Daoy (cell line): ENCODE measurements around the gene COLEC12. TPM values are rescaled to one million over a fixed set of nuclear protein-coding genes. Genes with fewer than 3 reads are reported as not detected.

Experiments
- DNase-seq: peaks from one replicate; pipeline ENCODE4 v3.0.0-alpha.2; 2015; ENCODE audit warnings: low read depth
- total RNA-seq: library from RNA; depleted of rRNA; stranded (reverse); fragments of >200 nt; shearing (Covaris generic); gene quantifications from 2 replicates; pipeline ENCODE4 v1.2.3, GENCODE V29; 2014

Gene COLEC12
- total RNA-seq, 1 experiment from 2014 or later, result 1.7 TPM

DNA sequence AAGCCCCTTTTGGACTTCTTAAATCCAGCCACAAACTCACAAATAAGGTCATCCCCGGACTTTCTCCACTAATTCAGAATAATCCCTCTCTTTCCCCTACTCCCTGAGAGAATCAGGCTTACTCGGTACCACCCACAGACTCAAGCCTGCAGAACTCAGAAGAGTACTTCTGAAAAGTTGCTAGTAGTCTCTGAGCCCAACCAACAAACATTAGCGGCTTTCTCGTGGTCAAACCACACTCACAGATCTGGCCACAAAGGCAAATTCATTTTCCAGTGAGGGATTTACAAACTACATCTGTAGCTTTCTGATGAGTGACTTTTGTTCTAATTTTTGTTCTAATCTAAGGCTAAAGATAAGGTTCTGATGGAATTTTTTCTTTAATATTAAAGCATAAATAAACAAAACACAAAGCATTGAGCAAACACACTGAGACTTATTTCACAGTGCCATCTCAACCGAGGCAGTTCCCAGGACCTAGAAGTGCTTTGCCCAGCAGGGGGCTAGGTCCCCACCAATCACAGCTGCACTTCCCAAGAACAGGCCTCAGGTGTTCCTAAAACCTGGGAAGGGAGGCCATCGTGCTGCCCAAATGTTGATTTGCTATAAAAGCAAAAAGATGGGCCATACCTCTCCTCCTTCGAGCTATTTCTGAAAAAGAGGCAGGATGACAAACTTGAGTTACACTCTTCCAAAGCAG, 110.7 kb downstream of the COLEC12 start:
- DNase-seq, result no peak

GRCh38 chr18:388200-388599, 112.3 kb downstream of the COLEC12 start:
- no peak for DNase-seq

GRCh38 chr18:386994-387393, 113.5 kb downstream of the COLEC12 start:
- no peak for DNase-seq

GRCh38 chr18:384897-385296, 115.6 kb downstream of the COLEC12 start:
- DNase-seq, result no peak

GRCh38 chr18:383135-383534, 117.4 kb downstream of the COLEC12 start:
- DNase-seq, result no peak

GRCh38 chr18:382423-382984, 118.0 kb downstream of the COLEC12 start:
- no peak for DNase-seq

- no peak for DNase-seq
Observed at GRCh38 chr18:379681-380330, 120.7 kb downstream of the COLEC12 start.

DNA sequence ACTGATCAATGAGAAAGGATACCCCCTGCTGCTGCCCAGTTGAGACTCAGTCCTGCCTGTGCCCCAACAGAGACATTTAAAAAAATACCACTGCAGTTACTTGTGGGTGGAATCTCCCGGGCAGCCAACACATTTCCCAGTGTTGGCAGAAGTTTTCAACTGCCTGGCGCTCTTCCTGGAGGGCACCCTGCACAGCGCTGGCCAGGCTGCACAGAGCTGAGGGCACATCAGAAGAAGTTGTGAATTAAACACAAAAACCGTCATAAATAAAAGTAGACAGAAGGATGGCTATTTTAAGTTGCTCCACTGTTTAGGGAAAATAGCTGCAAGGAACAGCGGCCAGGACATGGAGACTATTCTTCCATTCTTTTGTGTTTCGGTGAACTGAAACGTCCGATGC, 122.4 kb downstream of the COLEC12 start:
- no peak for DNase-seq

GRCh38 chr18:377088-377487, 123.4 kb downstream of the COLEC12 start:
- DNase-seq, result no peak

- no peak for DNase-seq
Observed at GRCh38 chr18:376311-376710, 124.2 kb downstream of the COLEC12 start.

- DNase-seq, result no peak
Observed at GRCh38 chr18:374721-375168, 125.8 kb downstream of the COLEC12 start.

- no peak for DNase-seq
Observed at GRCh38 chr18:373780-374179, 126.7 kb downstream of the COLEC12 start.

GRCh38 chr18:371609-371982, 128.9 kb downstream of the COLEC12 start:
- no peak for DNase-seq

DNA sequence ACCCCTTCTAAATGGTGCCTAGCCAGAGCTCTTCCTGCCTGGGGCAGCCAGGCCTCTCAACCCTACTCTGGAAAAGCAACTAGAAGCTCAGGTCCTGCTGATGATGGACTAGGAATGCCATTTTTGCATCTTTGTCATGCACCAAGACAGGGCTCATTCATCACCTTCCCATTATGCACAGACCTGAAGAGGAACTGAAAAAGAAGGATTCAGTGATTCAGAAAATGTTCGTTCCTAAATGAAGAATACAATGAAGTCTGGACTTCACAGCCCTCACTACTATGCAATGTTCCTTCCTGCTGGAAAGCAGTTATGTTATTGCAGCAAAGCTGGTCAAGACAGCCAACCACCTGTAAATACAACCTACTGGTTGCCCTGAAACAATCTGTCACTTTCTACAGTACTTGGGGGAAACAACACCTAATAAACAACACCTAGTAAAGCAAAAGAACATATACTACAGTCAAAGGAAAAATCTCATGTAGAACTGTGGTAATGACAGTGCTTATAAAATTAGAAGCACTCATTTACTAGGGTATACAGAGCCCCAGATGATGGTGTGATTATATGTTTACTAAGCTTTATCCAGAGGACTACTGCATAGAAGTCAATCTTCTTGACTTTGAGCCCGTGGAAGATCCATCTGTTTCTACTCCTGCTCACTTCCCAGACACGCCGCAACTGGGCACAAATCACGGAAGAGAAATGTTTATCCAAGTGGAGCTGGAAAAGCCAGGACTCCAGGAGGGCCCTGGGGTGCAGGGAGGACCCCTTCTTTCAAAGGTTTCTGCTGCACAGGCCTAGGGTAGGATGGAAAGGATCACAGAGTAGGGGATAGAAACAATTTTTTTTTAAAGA, 129.5 kb downstream of the COLEC12 start:
- DNase-seq, result no peak

GRCh38 chr18:369224-370015, 131.1 kb downstream of the COLEC12 start:
- no peak for DNase-seq

DNA sequence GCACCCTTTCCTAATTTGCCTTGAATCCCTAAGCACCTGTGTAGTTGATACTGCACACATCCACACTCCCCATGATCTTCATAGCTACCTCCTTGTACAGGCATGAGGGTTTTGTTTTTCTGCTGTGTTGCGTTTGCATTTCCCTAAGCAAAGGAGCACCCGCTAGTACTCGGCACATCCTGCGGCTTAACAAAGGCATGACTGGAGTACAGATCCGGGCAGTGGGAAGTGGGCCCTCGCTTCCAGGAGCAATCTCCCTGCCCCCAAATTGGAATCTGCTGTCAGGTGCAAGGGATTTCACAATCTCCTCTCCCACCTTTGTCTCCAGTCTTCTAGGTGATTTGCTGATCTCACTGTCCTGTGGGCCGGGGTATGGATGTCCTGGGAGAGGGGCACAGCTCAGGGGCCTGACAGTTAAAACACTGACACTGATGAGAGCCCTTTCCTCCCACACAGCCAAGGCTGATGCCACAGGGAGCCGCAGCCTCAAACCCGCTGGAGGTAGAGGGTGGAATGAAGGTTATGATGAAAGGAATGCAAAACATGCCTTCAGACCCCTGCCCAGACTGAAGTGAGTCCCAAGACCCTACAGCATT, 133.9 kb downstream of the COLEC12 start:
- DNase-seq, result no peak

- DNase-seq, result no peak
Observed at GRCh38 chr18:365651-366050, 134.8 kb downstream of the COLEC12 start.

GRCh38 chr18:364256-364826, 136.2 kb downstream of the COLEC12 start:
- no peak for DNase-seq

DNA sequence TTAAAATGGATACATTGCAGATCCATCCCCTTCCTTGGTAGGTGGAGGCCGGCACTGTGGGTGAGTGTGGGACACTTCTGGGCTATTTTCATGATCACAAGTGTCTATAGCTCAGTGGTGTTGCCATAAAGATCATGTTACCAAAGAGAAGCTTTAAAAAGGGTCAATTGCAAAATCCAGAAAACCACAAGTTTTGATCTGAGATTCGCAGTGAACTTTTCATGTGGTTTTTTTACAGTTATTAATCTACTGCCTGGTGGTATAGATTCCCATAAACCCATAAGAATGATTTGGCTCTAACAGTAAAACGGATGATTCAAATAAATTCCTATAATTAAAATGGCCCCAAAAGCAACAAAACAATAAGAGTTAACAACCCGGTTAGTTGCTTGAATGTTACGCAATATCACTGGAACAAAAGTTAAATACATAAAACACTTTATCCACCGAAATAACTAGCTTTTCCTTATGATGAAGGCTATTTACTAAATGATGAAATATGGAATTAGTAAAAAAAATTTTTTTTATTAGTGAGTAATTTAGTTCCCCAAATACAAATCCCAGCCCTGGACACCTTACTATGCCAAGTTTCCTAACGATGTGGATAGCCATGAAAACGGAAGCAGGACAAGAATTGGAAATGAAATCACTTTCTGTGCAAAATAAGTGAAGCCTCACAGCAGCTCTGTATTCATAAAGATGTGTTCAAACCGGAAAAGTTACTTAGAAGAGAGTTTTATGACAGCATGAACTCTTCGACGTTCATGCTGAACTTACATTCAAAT, 137.0 kb downstream of the COLEC12 start:
- no peak for DNase-seq
